GM23338 (cell line): Measurements from ENCODE around the gene PKIB.

ENCODE experiments used
- CREB1 ChIP-seq: fragments of 250-450 bp; sonication (Bioruptor Pico); IDR thresholded peaks from 2 replicates; pipeline ENCODE4 v1.5.0; 2020; ENCODE audit warnings: low read depth, mild to moderate bottlenecking, moderate library complexity
- CTCF ChIP-seq, 2 experiments: fragments of 200-600 bp in 1 of 2; sonication (generic) in 1 of 2; conservative IDR thresholded peaks; 2 replicates each; pipeline versions ENCODE4 v1.5.1 to v1.6.1; 2016 to 2017; ENCODE audit warnings: antibody characterized with exemption in 2 of 2, low read depth in 2 of 2, mild to moderate bottlenecking in 2 of 2, moderate library complexity in 1 of 2

- TF ChIP-seq CREB1 (no peak), CTCF (conservative IDR thresholded peaks at IDR 0.05; ENCODE audit: low read depth in 2 of 2) (no peak)
Measured at GRCh38 chr6:122666418-122666817, 56.2 kb downstream of the PKIB start.
